Stimulated activated CD4-positive, alpha-beta T cell treated with anti-CD3 and anti-CD28 coated beads, Interleukin-1b, Interleukin-23, amount 100 ng/mL, for 24 hours (primary cell): ENCODE data around the gene EXD3.
"Not testable (repeated sequence)": the region's sequence is repeated elsewhere in the genome, so short reads cannot be mapped to it uniquely, and the experiment has no call there.

Experiments
- DNase-seq, 4 experiments: peaks; one replicate each; pipeline ENCODE4 v3.0.0-alpha.2; 2020; ENCODE audit warnings: low read depth in 4 of 4, low spot score in 1 of 4

Gene EXD3

DNA sequence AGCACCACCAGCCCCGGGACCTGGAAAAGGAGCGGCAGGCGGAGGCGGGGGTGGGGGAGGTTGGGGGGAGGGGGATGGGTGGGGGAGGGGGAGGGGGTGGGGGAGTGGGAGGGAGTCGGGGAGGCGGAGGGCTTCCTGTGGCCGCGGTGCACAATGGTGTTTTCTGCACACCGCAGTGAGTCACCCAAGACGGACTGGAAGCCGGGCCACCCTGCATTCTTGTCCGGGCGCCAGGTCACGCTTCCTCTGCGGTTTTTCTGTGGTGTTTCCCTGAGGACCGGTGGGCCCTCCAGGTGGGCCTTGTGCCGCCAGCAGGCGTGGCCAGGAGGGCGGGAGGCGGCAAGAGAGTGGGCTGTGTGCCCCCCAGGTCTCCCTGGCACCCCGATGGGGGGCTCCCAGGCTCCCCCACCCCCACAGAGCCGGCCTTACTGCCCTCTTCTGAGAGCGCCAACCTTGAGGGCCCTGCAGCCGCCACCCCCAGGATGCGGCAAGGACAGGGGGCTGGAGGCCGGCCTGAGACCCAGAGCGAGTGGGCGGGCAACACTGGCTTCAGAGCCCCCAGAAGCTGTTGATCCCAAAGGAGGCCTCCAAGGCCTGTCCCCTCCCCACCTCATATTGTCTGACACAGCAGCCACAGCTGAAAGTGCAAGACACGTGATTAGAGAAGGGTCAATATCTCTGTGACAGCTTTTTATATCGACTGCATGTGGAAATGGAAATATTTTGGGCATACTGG, 11.1 kb downstream of the EXD3 start:
- no peak for DNase-seq

DNA sequence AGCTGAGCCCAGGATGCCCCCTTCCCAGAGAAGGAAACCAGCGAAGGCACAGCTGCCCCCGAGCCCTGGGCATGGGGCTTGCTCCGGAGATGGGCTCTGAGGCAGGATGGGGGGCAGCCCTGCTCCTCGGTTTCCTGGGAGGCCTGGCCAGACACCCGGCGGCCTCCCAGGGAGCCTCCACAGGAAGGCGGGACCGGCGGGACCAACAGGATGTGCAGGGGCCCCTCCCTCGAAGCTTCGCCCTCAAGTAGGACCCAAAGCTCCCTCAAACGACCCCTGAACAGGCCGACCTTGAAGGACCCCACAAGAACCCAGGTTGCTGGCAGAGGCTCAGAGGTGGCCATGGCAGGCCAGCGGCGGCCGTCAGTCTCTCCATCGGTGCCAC, 11.7 kb downstream of the EXD3 start:
- DNase-seq: no peak

GRCh38 chr9:137410891-137411249, 12.1 kb downstream of the EXD3 start:
- DNase-seq: no peak

DNA sequence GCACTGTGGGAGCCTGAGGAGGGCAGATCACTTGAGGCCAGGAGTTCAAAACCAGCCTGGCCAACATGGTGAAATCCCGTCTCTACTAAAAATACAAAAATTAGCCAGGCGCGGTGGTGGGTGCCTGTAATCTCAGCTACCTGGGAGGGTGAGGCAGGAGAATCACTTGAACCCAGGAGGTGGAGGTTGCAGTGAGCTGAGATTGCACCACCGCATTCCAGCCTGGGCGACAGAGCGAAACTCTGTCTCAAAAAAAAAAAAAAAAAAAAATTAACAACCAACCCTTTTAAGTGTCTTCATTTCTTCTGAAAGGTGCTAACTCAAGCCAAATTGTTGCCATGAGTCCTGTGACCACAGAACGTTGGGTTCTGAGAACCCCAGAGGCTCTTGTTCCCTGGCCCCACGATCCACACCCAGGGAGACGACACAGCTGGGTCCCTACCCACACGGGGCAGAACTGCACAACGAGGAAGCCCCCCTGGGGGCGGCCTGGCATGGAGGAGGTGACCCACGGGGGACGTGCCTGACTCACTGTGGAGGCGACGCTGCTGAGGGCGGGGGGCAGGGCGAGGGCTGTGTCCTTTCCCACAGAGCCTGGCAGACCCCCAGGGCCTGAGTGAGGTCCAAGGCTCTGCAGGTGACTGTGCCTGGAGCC, 12.6 kb downstream of the EXD3 start:
- not testable (repeated sequence) for DNase-seq

DNA sequence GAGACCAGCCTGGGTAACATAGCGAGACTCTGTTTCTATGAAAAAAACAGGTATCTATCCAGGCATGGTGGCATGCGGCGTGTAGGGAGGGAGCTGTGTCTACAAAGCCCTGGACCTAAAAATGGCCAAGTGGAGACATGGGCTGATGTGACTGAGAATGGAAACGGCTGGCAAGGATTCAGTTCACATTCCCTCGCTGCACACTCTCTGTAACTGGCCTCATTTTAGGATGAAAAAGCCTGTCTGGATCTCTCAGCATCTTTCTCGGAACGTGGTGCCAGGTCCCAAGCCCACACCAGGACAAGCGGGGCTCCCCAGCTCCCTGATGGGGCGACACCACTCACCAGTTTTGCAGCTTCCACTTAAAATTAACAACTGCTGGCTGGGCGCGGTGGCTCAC, 13.4 kb downstream of the EXD3 start:
- DNase-seq: no peak

GRCh38 chr9:137408651-137409405, 14.1 kb downstream of the EXD3 start:
- no peak for DNase-seq

DNA sequence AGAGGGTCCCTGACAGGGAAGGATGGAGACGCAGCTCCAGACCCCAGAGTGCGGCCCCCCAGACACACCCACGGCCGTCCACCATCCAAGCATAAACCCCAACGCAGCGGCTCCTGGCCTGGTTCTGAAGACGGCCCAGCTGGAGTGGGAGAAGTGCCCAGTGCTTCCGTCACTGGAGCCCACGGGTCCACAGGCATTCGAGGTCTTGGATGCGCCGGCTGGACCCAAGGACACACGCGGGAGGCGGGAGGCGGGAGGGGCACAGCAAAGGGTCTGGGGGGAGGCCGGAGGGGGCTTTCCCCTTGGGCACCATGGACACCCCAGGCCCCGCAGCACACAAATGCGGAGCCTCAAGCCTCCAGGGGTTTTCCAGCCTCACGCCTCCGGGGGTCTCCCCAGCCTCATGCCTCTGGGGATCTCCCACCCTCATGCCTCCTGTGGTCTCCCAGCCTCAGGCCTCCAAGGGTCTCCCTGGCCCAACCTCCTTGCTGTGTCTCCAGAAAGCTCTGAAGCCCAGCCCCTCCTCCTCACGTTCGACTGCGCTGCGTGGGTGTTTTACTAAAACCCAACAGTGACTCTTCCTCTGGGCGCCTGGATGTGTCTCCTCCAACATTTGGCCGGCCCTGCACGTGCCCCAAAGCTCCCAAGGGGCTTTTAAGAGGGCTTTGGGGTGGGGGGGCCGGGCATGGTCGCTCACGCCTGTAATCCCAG, 15.2 kb downstream of the EXD3 start:
- no peak for DNase-seq

- peak in 3 of 4 experiments; percentile 37 to 57 (median 51) for DNase-seq
Observed at GRCh38 chr9:137406876-137407589, 15.9 kb downstream of the EXD3 start.

GRCh38 chr9:137406085-137406760, 16.7 kb downstream of the EXD3 start:
- no peak for DNase-seq

DNA sequence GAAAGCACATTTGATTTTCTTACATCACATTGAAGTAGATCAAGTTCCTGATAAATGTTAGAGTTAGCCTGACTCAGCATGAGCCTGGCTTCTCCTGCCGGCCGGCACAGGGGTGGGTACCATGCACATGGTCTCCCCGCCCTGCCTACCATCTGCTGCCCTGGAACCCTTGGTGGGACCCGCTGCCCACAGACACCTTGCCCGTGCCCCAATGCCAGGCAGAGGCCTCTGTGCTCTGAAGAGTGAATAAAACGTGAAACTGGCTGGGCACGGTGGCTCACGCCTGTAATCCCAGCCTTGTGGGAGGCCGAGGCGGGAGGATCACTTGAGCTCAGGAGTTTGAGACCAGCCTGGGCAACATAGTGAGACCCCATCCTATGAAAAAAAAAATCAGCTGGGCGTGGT, 17.3 kb downstream of the EXD3 start:
- DNase-seq: no peak

DNA sequence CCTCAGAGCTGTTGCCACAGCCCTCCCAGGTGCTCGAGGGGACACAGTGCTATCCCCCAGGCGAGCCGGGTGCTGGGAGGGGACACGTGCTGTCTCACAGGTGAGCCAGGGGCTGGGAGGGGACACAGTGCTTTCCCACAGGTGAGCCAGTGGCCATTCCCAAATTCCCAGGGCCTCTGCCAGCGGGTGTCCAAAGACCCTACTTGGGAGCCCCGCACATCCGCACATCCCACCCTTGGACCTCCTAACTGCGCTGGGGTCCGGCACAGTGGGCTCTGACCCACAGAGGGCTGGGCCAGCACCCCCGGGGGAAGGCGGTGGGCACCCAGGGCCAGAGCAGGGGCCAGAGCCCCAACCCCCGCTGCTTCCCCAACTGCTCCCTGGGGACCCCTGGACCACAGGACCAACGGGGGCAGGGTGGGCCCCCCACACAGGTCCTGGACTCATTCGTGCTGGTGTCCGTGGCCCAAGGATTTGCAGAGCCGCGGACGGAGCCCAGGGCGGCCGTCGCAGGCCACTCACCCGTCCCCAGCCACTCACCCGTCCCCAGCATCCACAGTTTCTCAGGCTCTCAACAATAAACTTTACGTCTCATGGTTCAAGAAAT, 17.9 kb downstream of the EXD3 start:
- DNase-seq: no peak

GRCh38 chr9:137403269-137403668, 19.7 kb downstream of the EXD3 start:
- DNase-seq: no peak

GRCh38 chr9:137402746-137403145, 20.2 kb downstream of the EXD3 start:
- no peak for DNase-seq

DNA sequence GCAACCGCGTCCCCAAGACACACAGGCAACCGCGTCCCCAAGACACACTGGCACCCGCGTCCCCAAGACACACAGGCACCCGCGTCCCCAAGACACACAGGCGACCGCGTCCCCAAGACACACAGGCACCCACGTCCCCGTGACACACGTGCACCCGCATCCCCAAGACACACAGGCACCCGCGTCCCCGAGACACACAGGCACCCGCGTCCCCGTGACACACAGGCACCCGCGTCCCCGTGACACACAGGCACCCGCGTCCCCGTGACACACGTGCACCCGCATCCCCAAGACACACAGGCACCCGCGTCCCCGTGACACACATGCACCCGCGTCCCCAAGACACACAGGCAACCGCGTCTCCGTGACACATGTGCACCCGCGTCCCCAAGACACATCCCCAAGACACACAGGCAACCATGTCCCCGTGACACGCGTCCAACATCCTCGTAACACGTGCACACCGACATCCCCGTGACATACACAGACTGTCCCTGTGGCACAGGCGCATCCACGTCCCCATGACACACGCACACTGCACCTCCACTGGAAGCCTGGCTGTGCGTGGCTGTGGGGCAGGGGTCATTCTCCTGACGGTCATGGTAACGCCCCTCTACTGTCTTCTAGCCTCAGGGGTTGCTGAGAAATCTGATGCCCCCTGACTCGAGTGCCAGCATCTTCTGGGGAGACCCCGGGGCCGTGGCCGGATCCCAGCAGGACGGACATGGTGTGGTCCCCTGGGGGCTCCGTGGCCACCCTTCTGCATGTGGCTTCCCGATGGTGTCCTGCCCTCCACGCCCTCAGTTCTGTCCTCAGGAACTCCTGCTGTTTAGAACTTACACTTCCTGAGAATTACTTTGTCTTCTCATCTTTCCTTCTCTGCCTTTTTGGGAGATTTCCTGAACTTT, 24.1 kb downstream of the EXD3 start:
- DNase-seq: no peak

DNA sequence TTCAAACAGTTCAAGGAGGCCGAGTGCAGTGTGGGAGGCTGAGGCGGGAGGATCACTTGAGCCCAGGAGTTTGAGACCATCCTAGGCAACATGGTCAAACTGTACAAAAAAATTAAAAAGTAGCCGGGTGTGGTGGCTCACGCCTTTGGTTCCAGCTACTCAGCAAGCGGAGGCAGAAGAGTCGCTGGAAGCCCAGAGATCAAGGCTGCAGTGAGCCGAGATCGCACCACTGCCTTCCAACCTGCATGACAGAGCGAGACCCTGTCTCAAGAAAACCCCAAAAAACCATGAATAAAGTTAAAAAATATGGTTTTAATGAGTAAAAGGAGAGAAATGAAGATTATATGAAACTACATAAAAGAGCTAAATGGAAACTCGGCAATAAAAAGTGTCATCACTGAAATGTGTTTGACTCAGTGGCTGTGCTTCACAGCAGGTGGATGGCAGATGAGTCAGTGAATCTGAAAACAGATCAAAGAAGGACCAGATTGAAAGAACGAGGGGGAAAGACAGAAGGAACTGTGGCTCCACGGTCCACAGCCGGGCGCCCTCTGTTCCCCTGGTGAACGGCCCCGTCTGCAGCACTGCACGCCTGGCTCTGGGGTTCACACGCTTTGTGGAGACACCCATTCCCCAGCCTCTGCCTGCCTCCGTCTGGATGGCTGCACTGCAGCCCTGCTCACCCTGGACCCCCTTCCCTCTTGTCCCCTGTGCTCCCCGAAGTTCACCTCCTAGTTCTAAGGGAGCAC, 25.1 kb downstream of the EXD3 start:
- peak in 1 of 4 experiments; percentile 36 for DNase-seq

- no peak for DNase-seq
Observed at GRCh38 chr9:137396634-137397367, 26.2 kb downstream of the EXD3 start.

GRCh38 chr9:137396227-137396626, 26.7 kb downstream of the EXD3 start:
- no peak for DNase-seq

- DNase-seq: no peak
Observed at GRCh38 chr9:137395666-137396010, 27.3 kb downstream of the EXD3 start.
